Measurements from ENCODE around the gene UTRN.

The UTRN gene

GRCh38 chr6:144314562-144314961 is 29.4 kb downstream of the UTRN start:
- no peak for DNase-seq

- no peak for DNase-seq
Observed at GRCh38 chr6:144315226-144315980, 30.3 kb downstream of the UTRN start.

- no peak for DNase-seq
Observed at GRCh38 chr6:144315981-144316861, 31.1 kb downstream of the UTRN start.

GRCh38 chr6:144316862-144317195 is 31.7 kb downstream of the UTRN start:
- no peak for DNase-seq

GRCh38 chr6:144317736-144318135 is 32.6 kb downstream of the UTRN start:
- DNase-seq = no peak

GRCh38 chr6:144319211-144319610 is 34.1 kb downstream of the UTRN start:
- DNase-seq = no peak

GRCh38 chr6:144320741-144321140 is 35.6 kb downstream of the UTRN start:
- no peak for DNase-seq

- DNase-seq = peak; percentile 41
Observed at GRCh38 chr6:144321839-144322591, 36.9 kb downstream of the UTRN start.

- no peak for DNase-seq
Observed at GRCh38 chr6:144325232-144325631, 40.1 kb downstream of the UTRN start.

GRCh38 chr6:144326393-144326792 is 41.3 kb downstream of the UTRN start:
- no peak for DNase-seq

- DNase-seq = no peak
Observed at GRCh38 chr6:144327081-144327480, 41.9 kb downstream of the UTRN start.

GRCh38 chr6:144330017-144330987 is 45.2 kb downstream of the UTRN start:
- DNase-seq = no peak

GRCh38 chr6:144331491-144331969 is 46.4 kb downstream of the UTRN start:
- no peak for DNase-seq

GRCh38 chr6:144332177-144332576 is 47.0 kb downstream of the UTRN start:
- no peak for DNase-seq

- DNase-seq = no peak
Observed at GRCh38 chr6:144334150-144334708, 49.1 kb downstream of the UTRN start.

Data from T1000 (cell line).